Measurements from ENCODE around the gene CCL2.

The CCL2 gene

GRCh38 chr17:34257299-34257985, 2.4 kb downstream of the CCL2 start:
- no peak overlapping the region for H3K27ac ChIP-seq (ENCODE audit: low read depth, low read length)
- peaks cover 26 to 49% (median 44%) of the 10 kb centered on the region in 5 donors for H3K4me1 ChIP-seq (ENCODE audit: control insufficient read depth in 5 of 5, insufficient read depth in 5 of 5, low read length in 5 of 5)

DNA sequence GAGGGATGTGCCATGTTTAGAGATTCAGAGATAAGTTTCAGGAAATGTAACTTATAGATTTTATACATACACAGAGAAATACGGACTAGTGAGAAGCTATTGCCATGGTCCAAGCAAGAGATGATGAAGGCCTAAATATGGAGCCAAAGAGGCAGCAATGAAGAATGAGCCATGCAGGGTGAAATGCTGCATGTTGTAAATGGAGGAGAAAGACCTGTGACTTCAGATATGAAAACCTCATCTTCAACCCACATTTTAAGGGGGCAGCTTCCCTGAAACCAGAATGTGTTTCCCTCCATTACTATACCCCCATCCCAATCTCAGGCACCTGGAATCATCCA, 2.9 kb downstream of the CCL2 start:
- Histone ChIP-seq H3K27me3 (ENCODE audit: control insufficient read depth in 5 of 5, insufficient read depth in 4 of 5, low read length in 5 of 5) (peaks cover 0 to 4% (median 0%) of the 10 kb centered on the region in 5 donors), H3K4me3 (ENCODE audit: low read depth in 1 of 5, low read length in 5 of 5) (no peak overlapping the region), H3K27ac (ENCODE audit: low read depth, low read length) (no peak overlapping the region), H3K36me3 (ENCODE audit: control insufficient read depth in 5 of 5, insufficient read depth in 5 of 5, low read length in 5 of 5) (peaks cover 0 to 6% (median 0%) of the 10 kb centered on the region in 5 donors), H3K4me1 (ENCODE audit: control insufficient read depth in 5 of 5, insufficient read depth in 5 of 5, low read length in 5 of 5) (peaks cover 21 to 44% (median 39%) of the 10 kb centered on the region in 5 donors), H3K9me3 (ENCODE audit: control insufficient read depth in 5 of 5, low read length in 5 of 5) (no peaks in the 10 kb centered on the region), H3K9ac (ENCODE audit: low read length in 5 of 5) (no peak overlapping the region)

More at GRCh38 chr17:34257299-34257985, 2.4 kb downstream of the CCL2 start:
- Histone ChIP-seq H3K36me3 (ENCODE audit: control insufficient read depth in 5 of 5, insufficient read depth in 5 of 5, low read length in 5 of 5) (peaks cover 0 to 6% (median 0%) of the 10 kb centered on the region in 5 donors), H3K27me3 (ENCODE audit: control insufficient read depth in 5 of 5, insufficient read depth in 4 of 5, low read length in 5 of 5) (peaks cover 0 to 6% (median 0%) of the 10 kb centered on the region in 5 donors), H3K9ac (ENCODE audit: low read length in 5 of 5) (no peak overlapping the region), H3K4me3 (ENCODE audit: low read depth in 1 of 5, low read length in 5 of 5) (no peak overlapping the region), H3K9me3 (ENCODE audit: control insufficient read depth in 5 of 5, low read length in 5 of 5) (peaks cover 0 to 2% (median 0%) of the 10 kb centered on the region in 5 donors)

- Histone ChIP-seq H3K9me3 (ENCODE audit: control insufficient read depth in 5 of 5, low read length in 5 of 5) (no peaks in the 10 kb centered on the region), H3K27me3 (ENCODE audit: control insufficient read depth in 5 of 5, insufficient read depth in 4 of 5, low read length in 5 of 5) (peaks cover 0 to 4% (median 0%) of the 10 kb centered on the region in 5 donors), H3K9ac (ENCODE audit: low read length in 5 of 5) (no peak overlapping the region), H3K4me1 (ENCODE audit: control insufficient read depth in 5 of 5, insufficient read depth in 5 of 5, low read length in 5 of 5) (peaks cover 10 to 32% (median 28%) of the 10 kb centered on the region in 5 donors), H3K36me3 (ENCODE audit: control insufficient read depth in 5 of 5, insufficient read depth in 5 of 5, low read length in 5 of 5) (peaks cover 0 to 6% (median 0%) of the 10 kb centered on the region in 5 donors), H3K4me3 (ENCODE audit: low read depth in 1 of 5, low read length in 5 of 5) (no peak overlapping the region), H3K27ac (ENCODE audit: low read depth, low read length) (no peak overlapping the region)
Measured at GRCh38 chr17:34259146-34259545, 4.1 kb downstream of the CCL2 start.

GRCh38 chr17:34260861-34261260, 5.8 kb downstream of the CCL2 start:
- peaks cover 0 to 14% (median 11%) of the 10 kb centered on the region in 5 donors for H3K4me1 ChIP-seq (ENCODE audit: control insufficient read depth in 5 of 5, insufficient read depth in 5 of 5, low read length in 5 of 5)
- H3K9me3 ChIP-seq (ENCODE audit: control insufficient read depth in 5 of 5, low read length in 5 of 5), result no peaks in the 10 kb centered on the region
- peaks cover 0 to 6% (median 0%) of the 10 kb centered on the region in 5 donors for H3K36me3 ChIP-seq (ENCODE audit: control insufficient read depth in 5 of 5, insufficient read depth in 5 of 5, low read length in 5 of 5)
- peaks cover 0 to 4% (median 0%) of the 10 kb centered on the region in 5 donors for H3K27me3 ChIP-seq (ENCODE audit: control insufficient read depth in 5 of 5, insufficient read depth in 4 of 5, low read length in 5 of 5)
- no peak overlapping the region for H3K9ac ChIP-seq (ENCODE audit: low read length in 5 of 5)
- H3K27ac ChIP-seq (ENCODE audit: low read depth, low read length), result no peak overlapping the region
- H3K4me3 ChIP-seq (ENCODE audit: low read depth in 1 of 5, low read length in 5 of 5), result no peak overlapping the region

DNA sequence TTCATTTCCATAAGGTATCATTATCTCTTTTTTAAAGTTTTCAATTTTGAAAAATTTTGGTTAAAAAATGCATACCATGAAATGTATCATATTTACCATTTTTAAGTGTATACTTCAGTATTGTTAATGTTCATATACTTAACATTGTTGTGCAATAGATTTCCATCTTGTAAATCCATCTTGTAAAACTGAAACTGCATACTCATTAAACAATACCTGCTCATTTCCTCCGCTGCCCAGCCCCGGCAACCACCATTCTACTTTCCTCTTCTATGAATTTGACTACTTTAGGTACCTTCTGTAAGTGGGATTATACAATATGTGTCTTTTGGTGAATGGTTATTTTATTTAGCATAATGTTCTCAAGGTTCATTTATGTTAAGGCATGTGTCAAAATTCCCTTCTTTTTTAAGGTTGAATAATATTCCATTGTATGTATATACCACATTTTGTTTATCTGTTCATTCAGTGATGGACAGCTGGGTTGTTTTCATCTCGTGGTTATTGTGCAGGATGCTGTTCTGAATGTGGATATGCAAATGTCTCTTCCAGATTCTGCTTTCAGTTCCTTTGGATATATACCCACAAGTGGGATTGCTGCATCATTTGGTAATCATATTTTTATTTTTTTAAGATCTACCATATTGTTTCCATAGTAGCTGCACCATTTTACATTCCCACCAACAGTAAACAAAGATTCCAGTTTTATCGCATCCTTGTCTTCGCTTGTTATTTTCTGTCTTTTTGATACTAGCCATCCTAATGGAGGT, 6.7 kb downstream of the CCL2 start:
- no peaks in the 10 kb centered on the region for H3K36me3 ChIP-seq (ENCODE audit: control insufficient read depth in 5 of 5, insufficient read depth in 5 of 5, low read length in 5 of 5)
- H3K4me3 ChIP-seq (ENCODE audit: low read depth in 1 of 5, low read length in 5 of 5), result no peak overlapping the region
- no peak overlapping the region for H3K9ac ChIP-seq (ENCODE audit: low read length in 5 of 5)
- H3K27ac ChIP-seq (ENCODE audit: low read depth, low read length), result no peak overlapping the region
- H3K27me3 ChIP-seq (ENCODE audit: control insufficient read depth in 5 of 5, insufficient read depth in 4 of 5, low read length in 5 of 5), result no peaks in the 10 kb centered on the region
- H3K9me3 ChIP-seq (ENCODE audit: control insufficient read depth in 5 of 5, low read length in 5 of 5), result no peaks in the 10 kb centered on the region
- H3K4me1 ChIP-seq (ENCODE audit: control insufficient read depth in 5 of 5, insufficient read depth in 5 of 5, low read length in 5 of 5), result peaks cover 0 to 7% (median 6%) of the 10 kb centered on the region in 5 donors

DNA sequence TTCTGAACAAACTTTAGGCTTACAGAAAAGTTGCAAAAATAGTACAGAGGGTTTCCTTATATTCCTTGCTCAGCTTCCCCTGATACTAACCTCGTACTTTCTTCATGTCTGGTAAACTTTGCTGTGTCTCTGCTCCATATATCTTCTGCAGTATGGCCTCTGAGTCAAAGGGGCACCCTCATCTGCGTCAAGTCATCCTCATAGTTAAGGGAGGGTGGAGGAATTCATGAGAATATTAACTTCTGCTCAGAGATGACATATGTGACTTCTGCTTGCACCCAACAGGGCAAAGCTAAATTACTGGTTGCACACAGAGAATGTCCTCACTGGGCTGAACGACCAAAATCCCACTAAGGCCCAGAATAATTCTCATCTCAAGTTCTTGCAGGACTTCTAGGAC, 10.6 kb downstream of the CCL2 start:
- Histone ChIP-seq H3K36me3 (ENCODE audit: control insufficient read depth in 5 of 5, insufficient read depth in 5 of 5, low read length in 5 of 5) (no peaks in the 10 kb centered on the region), H3K27ac (ENCODE audit: low read depth, low read length) (no peak overlapping the region), H3K27me3 (ENCODE audit: control insufficient read depth in 5 of 5, insufficient read depth in 4 of 5, low read length in 5 of 5) (no peaks in the 10 kb centered on the region), H3K4me3 (ENCODE audit: low read depth in 1 of 5, low read length in 5 of 5) (no peak overlapping the region), H3K4me1 (ENCODE audit: control insufficient read depth in 5 of 5, insufficient read depth in 5 of 5, low read length in 5 of 5) (no peaks in the 10 kb centered on the region), H3K9me3 (ENCODE audit: control insufficient read depth in 5 of 5, low read length in 5 of 5) (no peaks in the 10 kb centered on the region), H3K9ac (ENCODE audit: low read length in 5 of 5) (no peak overlapping the region)

- Histone ChIP-seq H3K36me3 (ENCODE audit: control insufficient read depth in 5 of 5, insufficient read depth in 5 of 5, low read length in 5 of 5) (no peaks in the 10 kb centered on the region), H3K9me3 (ENCODE audit: control insufficient read depth in 5 of 5, low read length in 5 of 5) (no peaks in the 10 kb centered on the region), H3K27me3 (ENCODE audit: control insufficient read depth in 5 of 5, insufficient read depth in 4 of 5, low read length in 5 of 5) (no peaks in the 10 kb centered on the region), H3K4me1 (ENCODE audit: control insufficient read depth in 5 of 5, insufficient read depth in 5 of 5, low read length in 5 of 5) (no peaks in the 10 kb centered on the region), H3K4me3 (ENCODE audit: low read depth in 1 of 5, low read length in 5 of 5) (no peak within 1 kb of the TSS), H3K9ac (ENCODE audit: low read length in 5 of 5) (no peak within 1 kb of the TSS), H3K27ac (ENCODE audit: low read depth, low read length) (no peak within 1 kb of the TSS)
Measured at GRCh38 chr17:34269969-34270368, 14.9 kb downstream of the CCL2 start, which contains the start of gene CCL7. Gene CCL7 (plus strand): TSS chr17:34270221. CDS start chr17:34270291, 70 bp downstream.

DNA sequence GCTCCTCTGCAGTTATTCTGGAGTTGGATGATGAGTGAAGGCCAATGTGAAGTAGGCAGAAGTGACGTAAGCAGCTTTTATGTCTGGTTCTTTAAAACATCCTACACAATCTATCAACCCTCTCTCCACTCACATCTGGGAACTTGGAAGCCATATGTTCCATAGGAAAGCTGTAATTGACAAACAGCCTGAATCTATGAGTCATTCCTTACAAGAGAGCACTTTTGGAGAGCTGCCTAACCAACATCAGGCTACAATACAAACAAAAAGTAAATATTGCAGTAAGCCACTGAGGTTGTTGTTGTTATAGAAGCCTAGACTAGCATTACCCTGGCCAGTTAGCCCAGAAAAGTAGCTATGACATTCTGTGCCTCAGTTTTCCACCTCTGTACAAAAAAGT, 20.8 kb downstream of the CCL2 start:
- Histone ChIP-seq H3K4me1 (ENCODE audit: control insufficient read depth in 5 of 5, insufficient read depth in 5 of 5, low read length in 5 of 5) (no peaks in the 10 kb centered on the region), H3K27me3 (ENCODE audit: control insufficient read depth in 5 of 5, insufficient read depth in 4 of 5, low read length in 5 of 5) (peaks cover 0 to 2% (median 0%) of the 10 kb centered on the region in 5 donors), H3K4me3 (ENCODE audit: low read depth in 1 of 5, low read length in 5 of 5) (no peak overlapping the region), H3K9me3 (ENCODE audit: control insufficient read depth in 5 of 5, low read length in 5 of 5) (no peaks in the 10 kb centered on the region), H3K27ac (ENCODE audit: low read depth, low read length) (no peak overlapping the region), H3K9ac (ENCODE audit: low read length in 5 of 5) (no peak overlapping the region), H3K36me3 (ENCODE audit: control insufficient read depth in 5 of 5, insufficient read depth in 5 of 5, low read length in 5 of 5) (no peaks in the 10 kb centered on the region)

DNA sequence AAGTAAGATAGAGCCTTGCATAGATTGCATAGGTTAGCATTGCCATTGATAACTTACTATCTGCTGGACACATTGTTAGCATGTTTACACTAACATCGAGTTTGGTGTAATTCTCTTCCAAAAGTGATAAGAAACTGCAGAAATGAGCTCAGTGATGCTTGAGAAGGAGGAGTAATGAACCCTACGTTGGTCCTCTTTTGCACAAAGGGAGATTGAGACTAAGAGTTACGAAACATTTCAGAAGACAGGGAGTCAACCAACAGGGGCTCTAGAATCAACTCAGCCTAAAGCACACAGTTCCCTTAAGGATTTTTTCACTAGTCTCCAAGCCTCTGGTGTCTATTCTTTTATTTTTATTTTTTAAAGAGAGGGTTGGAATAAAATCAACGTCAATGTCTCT, 21.7 kb downstream of the CCL2 start:
- H3K36me3 ChIP-seq (ENCODE audit: control insufficient read depth in 5 of 5, insufficient read depth in 5 of 5, low read length in 5 of 5), result no peaks in the 10 kb centered on the region
- no peaks in the 10 kb centered on the region for H3K9me3 ChIP-seq (ENCODE audit: control insufficient read depth in 5 of 5, low read length in 5 of 5)
- no peak overlapping the region for H3K4me3 ChIP-seq (ENCODE audit: low read depth in 1 of 5, low read length in 5 of 5)

DNA sequence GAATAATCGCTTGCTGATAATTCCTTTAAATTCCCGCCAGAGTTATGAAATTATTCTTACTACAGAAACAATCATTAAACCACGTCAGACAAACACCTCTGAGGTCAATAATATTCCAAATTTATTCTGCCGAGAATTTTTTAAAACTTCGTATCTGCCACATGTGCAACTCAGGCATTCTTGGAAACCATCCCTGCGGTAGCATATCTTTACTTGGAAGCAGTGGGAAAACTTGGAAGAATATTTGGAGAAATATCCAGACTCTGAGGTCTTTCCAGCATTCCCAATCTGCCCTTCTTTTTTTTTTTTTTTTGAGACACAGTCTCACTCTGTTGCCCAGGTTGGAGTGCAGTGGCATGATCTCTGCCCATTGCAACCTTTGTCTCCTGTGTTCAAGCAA, 28.5 kb downstream of the CCL2 start:
- Histone ChIP-seq H3K27me3 (ENCODE audit: control insufficient read depth in 5 of 5, insufficient read depth in 4 of 5, low read length in 5 of 5) (no peaks in the 10 kb centered on the region), H3K9me3 (ENCODE audit: control insufficient read depth in 5 of 5, low read length in 5 of 5) (peaks cover 0 to 2% (median 0%) of the 10 kb centered on the region in 5 donors), H3K27ac (ENCODE audit: low read depth, low read length) (no peak overlapping the region), H3K36me3 (ENCODE audit: control insufficient read depth in 5 of 5, insufficient read depth in 5 of 5, low read length in 5 of 5) (no peaks in the 10 kb centered on the region), H3K9ac (ENCODE audit: low read length in 5 of 5) (no peak overlapping the region), H3K4me1 (ENCODE audit: control insufficient read depth in 5 of 5, insufficient read depth in 5 of 5, low read length in 5 of 5) (peaks cover 0 to 9% (median 3%) of the 10 kb centered on the region in 5 donors), H3K4me3 (ENCODE audit: low read depth in 1 of 5, low read length in 5 of 5) (no peak overlapping the region)

More for the DNA sequence above, 21.7 kb downstream of the CCL2 start:
- Histone ChIP-seq H3K27me3 (ENCODE audit: control insufficient read depth in 5 of 5, insufficient read depth in 4 of 5, low read length in 5 of 5) (peaks cover 0 to 2% (median 0%) of the 10 kb centered on the region in 5 donors), H3K9ac (ENCODE audit: low read length in 5 of 5) (no peak overlapping the region), H3K27ac (ENCODE audit: low read depth, low read length) (no peak overlapping the region), H3K4me1 (ENCODE audit: control insufficient read depth in 5 of 5, insufficient read depth in 5 of 5, low read length in 5 of 5) (no peaks in the 10 kb centered on the region)
